Stomach (tissue), 9 donors: ENCODE data around the gene KCNA5. TPM values are rescaled to one million over a fixed set of nuclear protein-coding genes. Genes with fewer than 3 reads are reported as not detected.

Experiments
- DNase-seq, 2 donors: peaks; one replicate each; pipeline versions ENCODE4 v3.0.0 to v3.0.0-alpha.2; 2013 to 2019
- H3K27ac ChIP-seq, 5 donors: fragments of 200-600 bp in 4 of 5; sonication (generic) in 4 of 5; one replicate each; pipeline ENCODE4 v1.5.1; 2013 to 2019; ENCODE audit warnings: mild to moderate bottlenecking in 1 of 5, moderate library complexity in 1 of 5
- H3K27me3 ChIP-seq, 3 donors: fragments of 200-600 bp; sonication (generic); one replicate each; pipeline ENCODE4 v1.5.1; 2017 to 2019; ENCODE audit warnings: mixed run types in 1 of 3
- H3K36me3 ChIP-seq, 4 donors: fragments of 200-600 bp; sonication (generic); 1 replicate in 3 of 4; 2 replicates in 1 of 4; pipeline ENCODE4 v1.5.1; 2016 to 2019
- H3K4me1 ChIP-seq, 4 donors: fragments of 200-600 bp; sonication (generic); one replicate each; pipeline ENCODE4 v1.5.1; 2016 to 2019
- H3K4me3 ChIP-seq, 4 donors: fragments of 200-600 bp; sonication (generic) in 3 of 4; one replicate each; pipeline ENCODE4 v1.5.1; 2016 to 2019; ENCODE audit warnings: mild to moderate bottlenecking in 1 of 4
- H3K9me3 ChIP-seq, 4 donors: fragments of 200-600 bp; sonication (generic); one replicate each; pipeline ENCODE4 v1.5.1; 2016 to 2019
- CTCF ChIP-seq, 7 experiments: fragments of 450-650 bp in 4 of 7; fragments of 200-600 bp in 3 of 7; sonication (generic) in 3 of 7; IDR thresholded peaks; one replicate each; pipeline ENCODE4 v1.5.1; 2016 to 2019; ENCODE audit warnings: antibody characterized with exemption in 7 of 7, control low read depth in 2 of 7, mild to moderate bottlenecking in 1 of 7
- EP300 ChIP-seq: sonication (generic); formaldehyde crosslinking; IDR thresholded peaks from one replicate; pipeline ENCODE4 v1.6.1; 2017; ENCODE audit warnings: antibody characterized with exemption
- POLR2A ChIP-seq, 4 donors: fragments of 450-650 bp; IDR thresholded peaks; one replicate each; pipeline ENCODE4 v1.6.1; 2016; ENCODE audit warnings: antibody characterized with exemption in 4 of 4, control low read depth in 2 of 4, mild to moderate bottlenecking in 1 of 4, moderate library complexity in 1 of 4
- POLR2AphosphoS5 ChIP-seq, 3 donors: sonication (generic); formaldehyde crosslinking; IDR thresholded peaks; one replicate each; pipeline ENCODE4 v1.6.1; 2016; ENCODE audit warnings: antibody characterized with exemption in 3 of 3
- WGBS, 5 donors: extraction: QIAGEN DNeasy Blood & Tissue Kit in 3 of 5; methylation state at CpG; one replicate each; pipeline versions ENCODE4 v1.1.5 to v1.1.7; 2013 to 2018; 5-methylcytosine and 5-hydroxymethylcytosine counted together
- intact Hi-C: fragments of 100-400 bp; cut with DNase I; formaldehyde crosslinking; loops from one replicate; pipeline ENCODE4 v1.15.1; 2023; ENCODE audit warnings: low total_unique reads
- polyA plus RNA-seq, 3 donors: library from polyadenylated mRNA; stranded (reverse); fragments of 200-250 nt; gene quantifications; one replicate each; pipeline ENCODE4 v1.2.3, GENCODE V29; 2013
- total RNA-seq, 5 donors: library from RNA; depleted of rRNA; stranded (reverse); fragments of >200 nt; gene quantifications; one replicate each; pipeline versions ENCODE4 v1.1.0 to v1.2.3, GENCODE V29; 2014 to 2016
- donor health status: healthy with polysubstance abuse.
- donor health status: Bipolar disorder and iron deficiency.
- donor health status: healthy.

Gene KCNA5
- total and polyA plus RNA-seq, 8 donors, result 0.58 to 6.5 (median 3.5) TPM; not detected in 3

GRCh38 chr12:5018677-5019076, 25.0 kb upstream of the KCNA5 start:
- intact Hi-C loops, result no loop called here
- TF ChIP-seq POLR2AphosphoS5 (IDR thresholded peaks at IDR 0.05) (no peak), CTCF (IDR thresholded peaks at IDR 0.05) (no peak), POLR2A (IDR thresholded peaks at IDR 0.05) (no peak)
- H3K27me3 ChIP-seq, result peaks cover 0 to 17% (median 7%) of the 10 kb centered on the region in 3 donors

DNA sequence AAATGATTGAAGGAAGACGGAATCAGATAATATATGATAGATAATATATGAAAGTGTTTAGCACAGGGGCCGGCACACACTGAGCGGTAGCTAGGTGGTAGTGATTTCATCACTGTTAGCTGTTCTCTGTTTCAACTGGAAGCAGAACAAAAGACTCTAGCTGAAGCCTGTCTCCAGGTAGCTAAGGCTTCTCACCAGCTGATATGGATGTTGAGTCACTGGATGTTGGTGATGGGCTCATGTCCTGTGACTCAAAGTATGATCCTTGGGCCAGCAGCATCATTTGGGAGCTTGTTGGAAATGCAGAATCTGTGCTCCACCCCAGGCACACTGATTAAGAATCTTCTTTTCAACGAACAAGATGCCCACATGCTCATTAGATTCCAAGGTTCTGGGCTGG, 21.7 kb upstream of the KCNA5 start:
- Histone ChIP-seq H3K27me3 (peaks cover 0 to 24% (median 7%) of the 10 kb centered on the region in 3 donors), H3K36me3 (no peaks in the 10 kb centered on the region), H3K27ac (no peak overlapping the region), H3K9me3 (no peaks in the 10 kb centered on the region), H3K4me3 (no peak overlapping the region), H3K4me1 (no peaks in the 10 kb centered on the region)
- no peak for DNase-seq
- TF ChIP-seq POLR2AphosphoS5 (IDR thresholded peaks at IDR 0.05) (no peak), EP300 (no peak), POLR2A (IDR thresholded peaks at IDR 0.05) (no peak), CTCF (IDR thresholded peaks at IDR 0.05) (no peak)
- WGBS, 5 donors, result 69 to 81% (median 72%) methylated on average over 4 of the region's 4 CpGs
- intact Hi-C loops, result loop anchor here (5.0 kb wide), 1 partner anchor 65 kb away; no protein-coding TSS in a partner anchor

More at GRCh38 chr12:5018677-5019076, 25.0 kb upstream of the KCNA5 start:
- Histone ChIP-seq H3K4me3 (no peak overlapping the region), H3K9me3 (no peaks in the 10 kb centered on the region), H3K36me3 (no peaks in the 10 kb centered on the region), H3K27ac (no peak overlapping the region), H3K4me1 (no peaks in the 10 kb centered on the region)
- WGBS, 5 donors, result 67 to 82% (median 71%) methylated on average over 3 of the region's 3 CpGs
- no peak for DNase-seq

DNA sequence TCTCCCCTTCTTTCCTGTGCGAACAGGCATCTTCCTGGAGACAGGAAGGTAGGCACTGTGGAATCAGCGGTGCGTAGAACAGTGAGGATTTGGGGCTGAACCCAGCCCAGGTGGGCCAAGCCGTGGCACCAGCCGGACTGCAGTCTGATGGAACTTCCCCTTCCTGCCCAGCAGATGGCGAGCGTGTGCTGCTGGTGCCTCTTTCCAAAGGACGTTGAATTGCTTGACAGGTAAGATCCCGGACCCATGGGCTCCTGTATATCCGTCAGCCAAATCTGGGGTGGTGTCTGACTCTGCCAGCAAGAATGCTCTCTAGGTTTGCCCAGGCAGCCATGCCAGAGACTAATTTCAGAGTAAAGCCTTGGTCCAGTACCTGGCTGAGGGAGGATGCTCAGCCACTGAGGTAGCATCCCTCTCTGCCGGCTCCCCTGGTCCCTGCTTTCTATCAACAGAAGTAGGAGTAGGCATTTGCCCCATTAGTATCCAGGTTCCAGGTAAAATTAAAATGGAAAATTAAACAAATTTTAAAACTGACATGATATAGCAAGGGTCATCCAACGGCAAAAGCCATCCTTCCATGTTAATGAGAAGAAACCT, 21.1 kb upstream of the KCNA5 start:
- TF ChIP-seq EP300 (no peak), CTCF (IDR thresholded peaks at IDR 0.05) (peak in 5 of 7 experiments; percentile 74 to 80 (median 77))
- DNase-seq, result peak; percentile 44 to 85
- H3K9me3 ChIP-seq, result no peaks in the 10 kb centered on the region
- H3K4me3 ChIP-seq, result no peak overlapping the region
- peaks cover 0 to 27% (median 7%) of the 10 kb centered on the region in 3 donors for H3K27me3 ChIP-seq
- no peaks in the 10 kb centered on the region for H3K36me3 ChIP-seq
- WGBS, 5 donors, result 16 to 47% (median 19%) methylated on average over 5 to 12 of the region's 12 CpGs
- intact Hi-C loops, result loop anchor here (5.0 kb wide), 1 partner anchor 65 kb away; no protein-coding TSS in a partner anchor
- no peak overlapping the region for H3K27ac ChIP-seq
- H3K4me1 ChIP-seq, result no peaks in the 10 kb centered on the region

DNA sequence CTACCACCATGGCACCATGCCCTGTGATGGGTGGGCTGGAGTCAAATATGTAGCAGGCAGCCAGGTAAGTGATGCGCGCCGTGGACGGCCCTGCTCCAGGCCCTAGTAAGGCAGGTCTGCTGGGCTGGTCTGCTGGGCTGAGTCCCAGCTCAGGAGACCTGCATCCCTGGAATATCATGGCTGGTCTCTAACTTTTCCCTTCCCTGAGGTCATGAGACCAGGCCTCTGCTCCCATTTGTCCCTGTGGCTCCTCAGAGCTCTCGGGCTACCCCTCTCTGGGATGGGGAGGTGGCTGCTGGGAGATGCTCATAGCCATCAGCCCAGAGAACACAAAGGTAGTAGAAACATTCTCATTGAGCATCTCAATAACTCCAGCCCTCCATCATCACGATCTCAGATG, 19.8 kb upstream of the KCNA5 start:
- Histone ChIP-seq H3K27ac (no peak overlapping the region), H3K27me3 (peaks cover 0 to 22% (median 7%) of the 10 kb centered on the region in 3 donors), H3K4me1 (no peaks in the 10 kb centered on the region), H3K9me3 (no peaks in the 10 kb centered on the region), H3K4me3 (no peak overlapping the region), H3K36me3 (no peaks in the 10 kb centered on the region)
- TF ChIP-seq POLR2AphosphoS5 (IDR thresholded peaks at IDR 0.05), result no peak
- TF ChIP-seq POLR2A (IDR thresholded peaks at IDR 0.05), result no peak
- TF ChIP-seq CTCF (IDR thresholded peaks at IDR 0.05), result no peak
- intact Hi-C loops, result loop anchor here (5.0 kb wide), 1 partner anchor 63 kb away; no protein-coding TSS in a partner anchor
- WGBS, 5 donors, result 79 to 92% (median 87%) methylated on average over 4 to 6 of the region's 6 CpGs
- DNase-seq, result no peak
